Neural progenitor cell (in vitro differentiated cells): Measurements from ENCODE around the gene MKRN2. TPM values are rescaled to one million over a fixed set of nuclear protein-coding genes. Genes with fewer than 3 reads are reported as not detected.

Experiments
- DNase-seq: peaks from one replicate; pipeline ENCODE4 v3.0.0-alpha.2; 2016; ENCODE audit warnings: low spot score
- H2AFZ ChIP-seq: fragments of 200-600 bp; sonication (generic); replicated peaks from 2 replicates; pipeline ENCODE4 v1.6.1; 2016; ENCODE audit warnings: antibody characterized with exemption
- H3F3A ChIP-seq: fragments of 200-600 bp; sonication (generic); 2 replicates; pipeline ENCODE4 v1.6.1; 2016; ENCODE audit warnings: antibody characterized with exemption, low read depth
- H3K27ac ChIP-seq: fragments of 200-600 bp; sonication (generic); 2 replicates; pipeline ENCODE4 v1.5.1; 2016; ENCODE audit warnings: mild to moderate bottlenecking
- H3K27me3 ChIP-seq: fragments of 200-600 bp; sonication (generic); 2 replicates; pipeline ENCODE4 v1.6.1; 2016; ENCODE audit warnings: mild to moderate bottlenecking, moderate library complexity
- H3K36me3 ChIP-seq: fragments of 200-600 bp; sonication (generic); 2 replicates; pipeline ENCODE4 v1.5.1; 2016
- H3K4me1 ChIP-seq: fragments of 200-600 bp; sonication (generic); 2 replicates; pipeline ENCODE4 v1.6.1; 2016; ENCODE audit warnings: mixed run types
- H3K4me2 ChIP-seq: fragments of 200-600 bp; sonication (generic); 2 replicates; pipeline ENCODE4 v1.6.1; 2016
- H3K4me3 ChIP-seq: fragments of 200-600 bp; sonication (generic); 2 replicates; pipeline ENCODE4 v1.5.1; 2016
- H3K79me2 ChIP-seq: fragments of 200-600 bp; sonication (generic); 2 replicates; pipeline ENCODE4 v1.6.1; 2016; ENCODE audit warnings: low read depth
- H3K9ac ChIP-seq: fragments of 200-600 bp; sonication (generic); 2 replicates; pipeline ENCODE4 v1.6.1; 2016
- H3K9me3 ChIP-seq: fragments of 200-600 bp; sonication (generic); 2 replicates; pipeline ENCODE4 v1.5.1; 2016; ENCODE audit warnings: low read depth
- H4K20me1 ChIP-seq: fragments of 200-600 bp; sonication (generic); 2 replicates; pipeline ENCODE4 v1.6.1; 2016; ENCODE audit warnings: low read depth
- H3K27ac Mint-ChIP-seq: 3 replicates; pipeline ENCODE4 v1.8.0; 2021; ENCODE audit warnings: mixed read lengths
- H3K27me3 Mint-ChIP-seq: 2 replicates; pipeline ENCODE4 v1.8.0; 2022; ENCODE audit warnings: low read depth, mild to moderate bottlenecking, inconsistent platforms, moderate library complexity, mixed read lengths; ENCODE audit not compliant: insufficient read depth
- H3K36me3 Mint-ChIP-seq: 3 replicates; pipeline ENCODE4 v1.8.0; 2021; ENCODE audit warnings: mixed read lengths
- H3K4me1 Mint-ChIP-seq: 3 replicates; pipeline ENCODE4 v1.8.0; 2021; ENCODE audit warnings: mixed read lengths
- H3K4me3 Mint-ChIP-seq: 3 replicates; pipeline ENCODE4 v1.8.0; 2021; ENCODE audit warnings: mild to moderate bottlenecking, moderate library complexity, mixed read lengths
- H3K9me3 Mint-ChIP-seq: 3 replicates; pipeline ENCODE4 v1.8.0; 2020; ENCODE audit warnings: mixed read lengths
- EZH2 ChIP-seq: fragments of 200-600 bp; sonication (generic); IDR thresholded peaks from 2 replicates; pipeline ENCODE4 v1.6.1; 2017; ENCODE audit warnings: antibody characterized with exemption, mild to moderate bottlenecking, moderate library complexity
- EZH2phosphoT487 ChIP-seq: fragments of 200-600 bp; sonication (generic); IDR thresholded peaks from 2 replicates; pipeline ENCODE4 v1.6.1; 2017; ENCODE audit warnings: antibody characterized with exemption
- total RNA-seq: library from RNA; depleted of rRNA; stranded (reverse); fragments of >200 nt; gene quantifications from 2 replicates; pipeline ENCODE4 v1.2.3, GENCODE V29; 2015; ENCODE audit warnings: low replicate concordance
- TF ChIP-seq, protein P1 (sequence below): fragments of 200-600 bp; sonication (generic); IDR thresholded peaks from 2 replicates; pipeline ENCODE4 v1.5.1; 2017; ENCODE audit warnings: antibody characterized with exemption, mild to moderate bottlenecking

Gene MKRN2
- total RNA-seq, 1 donor from 2014 or later = 26.5 TPM

DNA sequence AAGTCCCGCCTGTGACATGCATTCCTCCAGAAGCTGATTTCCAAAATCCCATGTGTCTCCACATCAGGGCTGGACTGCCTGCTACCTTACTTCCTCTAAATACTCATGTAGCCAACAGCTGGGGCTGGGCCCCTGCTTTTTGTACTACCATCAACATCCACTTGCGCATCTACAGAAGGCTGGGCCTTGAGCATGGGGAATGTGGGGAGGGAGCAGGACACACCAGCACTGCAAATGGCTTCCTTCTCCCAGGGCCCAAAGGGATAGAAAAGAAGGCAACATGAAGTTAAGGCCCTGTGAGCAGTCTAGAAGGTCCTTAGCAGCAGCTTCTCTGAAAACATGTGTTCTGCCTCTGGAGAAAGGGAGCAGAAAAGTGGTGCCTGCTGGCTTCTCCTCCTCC, 27.2 kb downstream of the MKRN2 start:
- H4K20me1 ChIP-seq = no peaks in the 10 kb centered on the region
- H3K9ac ChIP-seq = no peak overlapping the region
- H3K4me2 ChIP-seq = no peak overlapping the region
- Mint-ChIP-seq H3K27me3 (peaks cover 2% of the 10 kb centered on the region), H3K4me1 (no peaks in the 10 kb centered on the region), H3K9me3 (no peaks in the 10 kb centered on the region), H3K27ac (no peak overlapping the region), H3K36me3 (peaks cover 29% of the 10 kb centered on the region), H3K4me3 (no peak overlapping the region)
- no peaks in the 10 kb centered on the region for H3K4me1 ChIP-seq
- peak overlapping the region; percentile 20 for H3K27ac ChIP-seq
- no peak overlapping the region for H3K4me3 ChIP-seq
- TF ChIP-seq EZH2 = no peak
- no peaks in the 10 kb centered on the region for H3K9me3 ChIP-seq
- H3K79me2 ChIP-seq = no peaks in the 10 kb centered on the region
- H3F3A ChIP-seq = peaks cover 7% of the 10 kb centered on the region
- no peaks in the 10 kb centered on the region for H3K27me3 ChIP-seq
- H3K36me3 ChIP-seq = no peaks in the 10 kb centered on the region
- no peak for DNase-seq
- H2AFZ ChIP-seq = no peak overlapping the region

GRCh38 chr3:12585181-12585580, 28.3 kb downstream of the MKRN2 start:
- no peak overlapping the region for H3K4me3 Mint-ChIP-seq

DNA sequence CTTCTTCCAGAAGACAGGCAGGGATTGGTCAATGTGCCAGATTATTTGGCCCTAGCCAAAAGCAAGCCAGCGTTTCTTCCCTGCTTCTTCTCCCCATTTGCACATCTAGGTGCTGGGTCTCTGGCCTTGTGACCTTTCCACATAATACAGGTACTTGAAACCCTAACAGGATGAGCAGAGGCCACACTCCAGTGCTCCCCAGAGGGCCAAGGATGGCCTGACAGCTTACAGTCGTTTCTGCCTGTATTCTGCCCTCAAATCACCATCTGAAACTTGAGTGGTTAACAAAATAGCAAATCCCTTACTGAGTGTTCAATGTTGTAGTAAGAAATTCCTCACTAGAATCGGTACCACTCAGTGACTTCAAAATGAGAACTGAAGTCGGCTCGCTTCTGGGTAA, 29.1 kb downstream of the MKRN2 start:
- Mint-ChIP-seq H3K4me3 (no peak overlapping the region), H3K27ac (no peak overlapping the region), H3K36me3 (peaks cover 29% of the 10 kb centered on the region), H3K9me3 (no peaks in the 10 kb centered on the region), H3K27me3 (peaks cover 2% of the 10 kb centered on the region), H3K4me1 (no peaks in the 10 kb centered on the region)
- peaks cover 11% of the 10 kb centered on the region for H3F3A ChIP-seq
- H3K36me3 ChIP-seq = no peaks in the 10 kb centered on the region
- no peaks in the 10 kb centered on the region for H3K79me2 ChIP-seq
- no peak overlapping the region for H3K4me2 ChIP-seq
- DNase-seq = no peak
- H3K27me3 ChIP-seq = no peaks in the 10 kb centered on the region
- H4K20me1 ChIP-seq = no peaks in the 10 kb centered on the region
- no peak overlapping the region for H2AFZ ChIP-seq
- H3K4me1 ChIP-seq = no peaks in the 10 kb centered on the region
- H3K9ac ChIP-seq = no peak overlapping the region
- H3K4me3 ChIP-seq = no peak overlapping the region
- H3K27ac ChIP-seq = peak overlapping the region; percentile 24
- no peaks in the 10 kb centered on the region for H3K9me3 ChIP-seq
- TF ChIP-seq, protein P1, sequence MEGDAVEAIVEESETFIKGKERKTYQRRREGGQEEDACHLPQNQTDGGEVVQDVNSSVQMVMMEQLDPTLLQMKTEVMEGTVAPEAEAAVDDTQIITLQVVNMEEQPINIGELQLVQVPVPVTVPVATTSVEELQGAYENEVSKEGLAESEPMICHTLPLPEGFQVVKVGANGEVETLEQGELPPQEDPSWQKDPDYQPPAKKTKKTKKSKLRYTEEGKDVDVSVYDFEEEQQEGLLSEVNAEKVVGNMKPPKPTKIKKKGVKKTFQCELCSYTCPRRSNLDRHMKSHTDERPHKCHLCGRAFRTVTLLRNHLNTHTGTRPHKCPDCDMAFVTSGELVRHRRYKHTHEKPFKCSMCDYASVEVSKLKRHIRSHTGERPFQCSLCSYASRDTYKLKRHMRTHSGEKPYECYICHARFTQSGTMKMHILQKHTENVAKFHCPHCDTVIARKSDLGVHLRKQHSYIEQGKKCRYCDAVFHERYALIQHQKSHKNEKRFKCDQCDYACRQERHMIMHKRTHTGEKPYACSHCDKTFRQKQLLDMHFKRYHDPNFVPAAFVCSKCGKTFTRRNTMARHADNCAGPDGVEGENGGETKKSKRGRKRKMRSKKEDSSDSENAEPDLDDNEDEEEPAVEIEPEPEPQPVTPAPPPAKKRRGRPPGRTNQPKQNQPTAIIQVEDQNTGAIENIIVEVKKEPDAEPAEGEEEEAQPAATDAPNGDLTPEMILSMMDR = no peak
- TF ChIP-seq EZH2phosphoT487 (no peak), EZH2 (no peak)

More at GRCh38 chr3:12585181-12585580, 28.3 kb downstream of the MKRN2 start:
- TF ChIP-seq, protein P1 = no peak
- TF ChIP-seq EZH2 (no peak), EZH2phosphoT487 (no peak)
- Histone ChIP-seq H4K20me1 (no peaks in the 10 kb centered on the region), H3F3A (peaks cover 11% of the 10 kb centered on the region), H3K27me3 (no peaks in the 10 kb centered on the region), H3K9ac (no peak overlapping the region), H3K4me2 (no peak overlapping the region), H3K4me1 (no peaks in the 10 kb centered on the region), H3K9me3 (no peaks in the 10 kb centered on the region), H3K4me3 (no peak overlapping the region), H3K36me3 (no peaks in the 10 kb centered on the region), H3K27ac (no peak overlapping the region), H2AFZ (no peak overlapping the region), H3K79me2 (no peaks in the 10 kb centered on the region)
- no peak for DNase-seq
- peaks cover 30% of the 10 kb centered on the region for H3K36me3 Mint-ChIP-seq
- H3K27me3 Mint-ChIP-seq = peaks cover 2% of the 10 kb centered on the region
- H3K4me1 Mint-ChIP-seq = no peaks in the 10 kb centered on the region
- H3K27ac Mint-ChIP-seq = no peak overlapping the region
- H3K9me3 Mint-ChIP-seq = no peaks in the 10 kb centered on the region

GRCh38 chr3:12586403-12586802, 29.5 kb downstream of the MKRN2 start:
- Histone ChIP-seq H3K4me3 (no peak overlapping the region), H3K79me2 (no peaks in the 10 kb centered on the region), H3K4me2 (no peak overlapping the region), H3K4me1 (no peaks in the 10 kb centered on the region), H3K9ac (no peak overlapping the region), H3K27me3 (no peaks in the 10 kb centered on the region), H3F3A (peaks cover 11% of the 10 kb centered on the region), H4K20me1 (no peaks in the 10 kb centered on the region), H3K9me3 (no peaks in the 10 kb centered on the region), H3K36me3 (no peaks in the 10 kb centered on the region), H2AFZ (no peak overlapping the region), H3K27ac (no peak overlapping the region)
- Mint-ChIP-seq H3K27me3 (peaks cover 2% of the 10 kb centered on the region), H3K4me3 (no peak overlapping the region), H3K27ac (no peak overlapping the region), H3K4me1 (no peaks in the 10 kb centered on the region), H3K36me3 (peaks cover 28% of the 10 kb centered on the region), H3K9me3 (no peaks in the 10 kb centered on the region)
- TF ChIP-seq EZH2 = no peak
- TF ChIP-seq, protein P1 = no peak
- TF ChIP-seq EZH2phosphoT487 = no peak
- DNase-seq = no peak
